GM23338 (cell line): ENCODE measurements around the gene ZMYND8. TPM values are rescaled to one million over a fixed set of nuclear protein-coding genes. Genes with fewer than 3 reads are reported as not detected.

Experiments used
- ATAC-seq: fragments of 200-7000 bp; cut with Tn5 transposase; 3 replicates; pipeline ENCODE4 v1.9.1; 2020
- DNase-seq: peaks from one replicate; pipeline ENCODE4 v3.0.0-alpha.2; 2015; ENCODE audit warnings: low spot score
- H2AFZ ChIP-seq: fragments of 200-600 bp; sonication (generic); 2 replicates; pipeline ENCODE4 v1.8.0; 2016; ENCODE audit warnings: antibody characterized with exemption, mild to moderate bottlenecking, moderate library complexity
- H3F3A ChIP-seq: fragments of 200-600 bp; sonication (generic); replicated peaks from 2 replicates; pipeline ENCODE4 v1.8.0; 2017; ENCODE audit warnings: antibody characterized with exemption, mixed run types, low read depth
- H3K27ac ChIP-seq: fragments of 200-600 bp; sonication (generic); 2 replicates; pipeline ENCODE4 v1.6.1; 2016; ENCODE audit warnings: low read depth
- H3K27me3 ChIP-seq: fragments of 200-600 bp; sonication (generic); 2 replicates; pipeline ENCODE4 v1.8.0; 2016; ENCODE audit warnings: mild to moderate bottlenecking, mixed run types, moderate library complexity; ENCODE audit not compliant: insufficient read depth
- H3K36me3 ChIP-seq: fragments of 200-600 bp; sonication (generic); 2 replicates; pipeline ENCODE4 v1.8.0; 2016; ENCODE audit warnings: mild to moderate bottlenecking; ENCODE audit not compliant: insufficient read depth
- H3K4me1 ChIP-seq: fragments of 200-600 bp; sonication (generic); 2 replicates; pipeline ENCODE4 v1.8.0; 2016; ENCODE audit warnings: mild to moderate bottlenecking, moderate library complexity; ENCODE audit not compliant: insufficient read depth
- H3K4me2 ChIP-seq: fragments of 200-600 bp; sonication (generic); 2 replicates; pipeline ENCODE4 v1.7.1; 2017; ENCODE audit warnings: mixed run types
- H3K4me3 ChIP-seq: fragments of 200-600 bp; sonication (generic); 2 replicates; pipeline ENCODE4 v1.6.1; 2016; ENCODE audit warnings: mixed run types
- H3K79me2 ChIP-seq: fragments of 200-600 bp; sonication (generic); replicated peaks from 2 replicates; pipeline ENCODE4 v1.8.0; 2017; ENCODE audit warnings: mild to moderate bottlenecking; ENCODE audit not compliant: insufficient read depth
- H3K9me2 ChIP-seq: fragments of 200-600 bp; sonication (generic); 2 replicates; pipeline ENCODE4 v1.8.0; 2017; ENCODE audit not compliant: insufficient read depth
- H4K20me1 ChIP-seq: fragments of 200-600 bp; sonication (generic); replicated peaks from 2 replicates; pipeline ENCODE4 v1.8.0; 2017; ENCODE audit warnings: mild to moderate bottlenecking; ENCODE audit not compliant: insufficient read depth
- H3K27ac Mint-ChIP-seq: 2 replicates; pipeline ENCODE4 v1.8.0; 2020; ENCODE audit warnings: inconsistent platforms, mild to moderate bottlenecking, moderate library complexity, mixed read lengths
- H3K27me3 Mint-ChIP-seq: 3 replicates; pipeline ENCODE4 v1.8.0; 2022; ENCODE audit warnings: low read depth, mild to moderate bottlenecking, moderate library complexity, mixed read lengths, inconsistent platforms; ENCODE audit not compliant: insufficient read depth, poor library complexity
- H3K36me3 Mint-ChIP-seq: 3 replicates; pipeline ENCODE4 v1.8.0; 2021; ENCODE audit warnings: low read depth, mild to moderate bottlenecking, inconsistent platforms, moderate library complexity, mixed read lengths
- H3K4me1 Mint-ChIP-seq: 3 replicates; pipeline ENCODE4 v1.8.0; 2020; ENCODE audit warnings: mild to moderate bottlenecking, inconsistent platforms, mixed read lengths
- H3K4me3 Mint-ChIP-seq: 3 replicates; pipeline ENCODE4 v1.8.0; 2021; ENCODE audit warnings: moderate library complexity, mild to moderate bottlenecking, inconsistent platforms, mixed read lengths
- H3K9me3 Mint-ChIP-seq: 3 replicates; pipeline ENCODE4 v1.8.0; 2020; ENCODE audit warnings: moderate library complexity, mild to moderate bottlenecking, inconsistent platforms, mixed read lengths
- CREB1 ChIP-seq: fragments of 250-450 bp; sonication (Bioruptor Pico); IDR thresholded peaks from 2 replicates; pipeline ENCODE4 v1.5.0; 2020; ENCODE audit warnings: low read depth, mild to moderate bottlenecking, moderate library complexity
- EZH2 ChIP-seq: fragments of 200-600 bp; sonication (generic); IDR thresholded peaks from one replicate; pipeline ENCODE4 v1.8.0; 2017; ENCODE audit warnings: antibody characterized with exemption, mild to moderate bottlenecking, low read depth; ENCODE audit not compliant: unreplicated experiment
- EZH2phosphoT487 ChIP-seq: fragments of 200-600 bp; sonication (generic); IDR thresholded peaks from one replicate; pipeline ENCODE4 v1.8.1; 2018; ENCODE audit warnings: antibody characterized with exemption; ENCODE audit not compliant: unreplicated experiment
- JUNB ChIP-seq: IDR thresholded peaks from one replicate; pipeline ENCODE4 v1.6.1; 2016; ENCODE audit warnings: antibody characterized with exemption; ENCODE audit not compliant: unreplicated experiment
- NANOG ChIP-seq: IDR thresholded peaks from 2 replicates; pipeline ENCODE4 v1.6.1; 2016; ENCODE audit warnings: antibody characterized with exemption, borderline replicate concordance
- POLR2AphosphoS5 ChIP-seq: IDR thresholded peaks from 2 replicates; pipeline ENCODE4 v1.6.1; 2016; ENCODE audit warnings: antibody characterized with exemption, low read depth
- STAT1 ChIP-seq: IDR thresholded peaks from one replicate; pipeline ENCODE4 v1.6.1; 2016; ENCODE audit warnings: antibody characterized with exemption; ENCODE audit not compliant: unreplicated experiment
- ZNF114 ChIP-seq: fragments of 250-450 bp; sonication (Bioruptor Pico); IDR thresholded peaks from 2 replicates; pipeline ENCODE4 v1.5.0; 2020; ENCODE audit warnings: mild to moderate bottlenecking, moderate library complexity
- ZNF331 ChIP-seq: fragments of 250-450 bp; sonication (Bioruptor Pico); IDR thresholded peaks from 2 replicates; pipeline ENCODE4 v1.5.0; 2020; ENCODE audit warnings: low read depth, mild to moderate bottlenecking, moderate library complexity
- polyA plus RNA-seq: library from polyadenylated mRNA; unstranded; fragments of >200 nt; fragmentation: Nextera tagmentation; extraction: Ambion mirVana; gene quantifications from 2 replicates; pipeline ENCODE4 v1.2.1, GENCODE V29; 2016
- total RNA-seq: library from RNA; depleted of rRNA; stranded (reverse); fragments of >200 nt; shearing (Covaris generic); gene quantifications from 2 replicates; pipeline ENCODE4 v1.2.3, GENCODE V29; 2014
- TF ChIP-seq, protein P1 (sequence below): IDR thresholded peaks from one replicate; pipeline ENCODE4 v1.6.1; 2018; ENCODE audit warnings: antibody characterized with exemption; ENCODE audit not compliant: unreplicated experiment
- TF ChIP-seq, protein P2 (sequence below): IDR thresholded peaks from 2 replicates; pipeline ENCODE4 v1.6.1; 2016; ENCODE audit warnings: antibody characterized with exemption
- TF ChIP-seq, protein P3 (sequence below): fragments of 250-450 bp; sonication (Bioruptor Pico); IDR thresholded peaks from 2 replicates; pipeline ENCODE4 v1.5.0; 2020; ENCODE audit warnings: mild to moderate bottlenecking, moderate library complexity
- TF ChIP-seq, protein P4 (sequence below), 2 experiments: fragments of 200-600 bp in 1 of 2; sonication (generic) in 1 of 2; conservative IDR thresholded peaks; 2 replicates each; pipeline versions ENCODE4 v1.5.1 to v1.6.1; 2016 to 2017; ENCODE audit warnings: antibody characterized with exemption in 2 of 2, low read depth in 2 of 2, mild to moderate bottlenecking in 2 of 2, moderate library complexity in 1 of 2

The ZMYND8 gene
- total and polyA plus RNA-seq, 2 experiments from 2014 or later, result 70.9 to 128 TPM

DNA sequence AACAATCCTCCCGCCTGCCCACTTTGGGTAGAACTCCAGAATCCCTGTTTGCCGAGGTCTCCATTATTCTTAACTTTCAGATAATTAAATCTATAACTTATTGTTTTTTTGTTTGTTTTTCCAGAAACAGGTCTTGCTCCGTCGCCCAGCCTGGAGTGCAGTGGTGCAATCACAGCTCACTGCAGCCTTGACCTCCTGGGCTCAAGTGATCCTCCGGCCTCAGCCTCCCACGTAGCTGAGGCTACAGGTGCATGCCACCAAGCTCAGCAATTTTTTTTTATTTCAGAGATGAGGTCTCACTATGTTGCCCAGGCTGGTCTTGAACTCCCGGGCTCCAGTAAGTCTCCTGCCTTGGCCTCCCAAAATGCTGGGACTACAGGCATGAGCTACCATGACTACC lies 28.8 kb downstream of the ZMYND8 start:
- H3K9me3 Mint-ChIP-seq, result no peaks in the 10 kb centered on the region
- no peaks in the 10 kb centered on the region for H3K27me3 ChIP-seq
- H3K36me3 Mint-ChIP-seq, result peaks cover 76% of the 10 kb centered on the region
- peaks cover 21% of the 10 kb centered on the region for H4K20me1 ChIP-seq
- peaks cover 65% of the 10 kb centered on the region for H3K4me1 Mint-ChIP-seq
- peaks cover 63% of the 10 kb centered on the region for H3K4me1 ChIP-seq
- H3K27ac Mint-ChIP-seq, result peak overlapping the region; percentile 19; the same call in 1 of the 2 replicates
- peaks cover 100% of the 10 kb centered on the region for H3K79me2 ChIP-seq
- H3K27me3 Mint-ChIP-seq, result peaks cover 20% of the 10 kb centered on the region
- H2AFZ ChIP-seq, result no peak overlapping the region
- H3F3A ChIP-seq, result peaks cover 33% of the 10 kb centered on the region
- H3K9me2 ChIP-seq, result no peaks in the 10 kb centered on the region
- ATAC-seq (no peak), DNase-seq (no peak)
- H3K4me2 ChIP-seq, result no peak overlapping the region
- TF ChIP-seq, protein P1, sequence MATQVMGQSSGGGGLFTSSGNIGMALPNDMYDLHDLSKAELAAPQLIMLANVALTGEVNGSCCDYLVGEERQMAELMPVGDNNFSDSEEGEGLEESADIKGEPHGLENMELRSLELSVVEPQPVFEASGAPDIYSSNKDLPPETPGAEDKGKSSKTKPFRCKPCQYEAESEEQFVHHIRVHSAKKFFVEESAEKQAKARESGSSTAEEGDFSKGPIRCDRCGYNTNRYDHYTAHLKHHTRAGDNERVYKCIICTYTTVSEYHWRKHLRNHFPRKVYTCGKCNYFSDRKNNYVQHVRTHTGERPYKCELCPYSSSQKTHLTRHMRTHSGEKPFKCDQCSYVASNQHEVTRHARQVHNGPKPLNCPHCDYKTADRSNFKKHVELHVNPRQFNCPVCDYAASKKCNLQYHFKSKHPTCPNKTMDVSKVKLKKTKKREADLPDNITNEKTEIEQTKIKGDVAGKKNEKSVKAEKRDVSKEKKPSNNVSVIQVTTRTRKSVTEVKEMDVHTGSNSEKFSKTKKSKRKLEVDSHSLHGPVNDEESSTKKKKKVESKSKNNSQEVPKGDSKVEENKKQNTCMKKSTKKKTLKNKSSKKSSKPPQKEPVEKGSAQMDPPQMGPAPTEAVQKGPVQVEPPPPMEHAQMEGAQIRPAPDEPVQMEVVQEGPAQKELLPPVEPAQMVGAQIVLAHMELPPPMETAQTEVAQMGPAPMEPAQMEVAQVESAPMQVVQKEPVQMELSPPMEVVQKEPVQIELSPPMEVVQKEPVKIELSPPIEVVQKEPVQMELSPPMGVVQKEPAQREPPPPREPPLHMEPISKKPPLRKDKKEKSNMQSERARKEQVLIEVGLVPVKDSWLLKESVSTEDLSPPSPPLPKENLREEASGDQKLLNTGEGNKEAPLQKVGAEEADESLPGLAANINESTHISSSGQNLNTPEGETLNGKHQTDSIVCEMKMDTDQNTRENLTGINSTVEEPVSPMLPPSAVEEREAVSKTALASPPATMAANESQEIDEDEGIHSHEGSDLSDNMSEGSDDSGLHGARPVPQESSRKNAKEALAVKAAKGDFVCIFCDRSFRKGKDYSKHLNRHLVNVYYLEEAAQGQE, result no peak
- no peak for TF ChIP-seq CREB1 (CRISPR knock-in tag)
- TF ChIP-seq, protein P2, sequence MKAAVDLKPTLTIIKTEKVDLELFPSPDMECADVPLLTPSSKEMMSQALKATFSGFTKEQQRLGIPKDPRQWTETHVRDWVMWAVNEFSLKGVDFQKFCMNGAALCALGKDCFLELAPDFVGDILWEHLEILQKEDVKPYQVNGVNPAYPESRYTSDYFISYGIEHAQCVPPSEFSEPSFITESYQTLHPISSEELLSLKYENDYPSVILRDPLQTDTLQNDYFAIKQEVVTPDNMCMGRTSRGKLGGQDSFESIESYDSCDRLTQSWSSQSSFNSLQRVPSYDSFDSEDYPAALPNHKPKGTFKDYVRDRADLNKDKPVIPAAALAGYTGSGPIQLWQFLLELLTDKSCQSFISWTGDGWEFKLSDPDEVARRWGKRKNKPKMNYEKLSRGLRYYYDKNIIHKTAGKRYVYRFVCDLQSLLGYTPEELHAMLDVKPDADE, result no peak
- TF ChIP-seq, protein P3, sequence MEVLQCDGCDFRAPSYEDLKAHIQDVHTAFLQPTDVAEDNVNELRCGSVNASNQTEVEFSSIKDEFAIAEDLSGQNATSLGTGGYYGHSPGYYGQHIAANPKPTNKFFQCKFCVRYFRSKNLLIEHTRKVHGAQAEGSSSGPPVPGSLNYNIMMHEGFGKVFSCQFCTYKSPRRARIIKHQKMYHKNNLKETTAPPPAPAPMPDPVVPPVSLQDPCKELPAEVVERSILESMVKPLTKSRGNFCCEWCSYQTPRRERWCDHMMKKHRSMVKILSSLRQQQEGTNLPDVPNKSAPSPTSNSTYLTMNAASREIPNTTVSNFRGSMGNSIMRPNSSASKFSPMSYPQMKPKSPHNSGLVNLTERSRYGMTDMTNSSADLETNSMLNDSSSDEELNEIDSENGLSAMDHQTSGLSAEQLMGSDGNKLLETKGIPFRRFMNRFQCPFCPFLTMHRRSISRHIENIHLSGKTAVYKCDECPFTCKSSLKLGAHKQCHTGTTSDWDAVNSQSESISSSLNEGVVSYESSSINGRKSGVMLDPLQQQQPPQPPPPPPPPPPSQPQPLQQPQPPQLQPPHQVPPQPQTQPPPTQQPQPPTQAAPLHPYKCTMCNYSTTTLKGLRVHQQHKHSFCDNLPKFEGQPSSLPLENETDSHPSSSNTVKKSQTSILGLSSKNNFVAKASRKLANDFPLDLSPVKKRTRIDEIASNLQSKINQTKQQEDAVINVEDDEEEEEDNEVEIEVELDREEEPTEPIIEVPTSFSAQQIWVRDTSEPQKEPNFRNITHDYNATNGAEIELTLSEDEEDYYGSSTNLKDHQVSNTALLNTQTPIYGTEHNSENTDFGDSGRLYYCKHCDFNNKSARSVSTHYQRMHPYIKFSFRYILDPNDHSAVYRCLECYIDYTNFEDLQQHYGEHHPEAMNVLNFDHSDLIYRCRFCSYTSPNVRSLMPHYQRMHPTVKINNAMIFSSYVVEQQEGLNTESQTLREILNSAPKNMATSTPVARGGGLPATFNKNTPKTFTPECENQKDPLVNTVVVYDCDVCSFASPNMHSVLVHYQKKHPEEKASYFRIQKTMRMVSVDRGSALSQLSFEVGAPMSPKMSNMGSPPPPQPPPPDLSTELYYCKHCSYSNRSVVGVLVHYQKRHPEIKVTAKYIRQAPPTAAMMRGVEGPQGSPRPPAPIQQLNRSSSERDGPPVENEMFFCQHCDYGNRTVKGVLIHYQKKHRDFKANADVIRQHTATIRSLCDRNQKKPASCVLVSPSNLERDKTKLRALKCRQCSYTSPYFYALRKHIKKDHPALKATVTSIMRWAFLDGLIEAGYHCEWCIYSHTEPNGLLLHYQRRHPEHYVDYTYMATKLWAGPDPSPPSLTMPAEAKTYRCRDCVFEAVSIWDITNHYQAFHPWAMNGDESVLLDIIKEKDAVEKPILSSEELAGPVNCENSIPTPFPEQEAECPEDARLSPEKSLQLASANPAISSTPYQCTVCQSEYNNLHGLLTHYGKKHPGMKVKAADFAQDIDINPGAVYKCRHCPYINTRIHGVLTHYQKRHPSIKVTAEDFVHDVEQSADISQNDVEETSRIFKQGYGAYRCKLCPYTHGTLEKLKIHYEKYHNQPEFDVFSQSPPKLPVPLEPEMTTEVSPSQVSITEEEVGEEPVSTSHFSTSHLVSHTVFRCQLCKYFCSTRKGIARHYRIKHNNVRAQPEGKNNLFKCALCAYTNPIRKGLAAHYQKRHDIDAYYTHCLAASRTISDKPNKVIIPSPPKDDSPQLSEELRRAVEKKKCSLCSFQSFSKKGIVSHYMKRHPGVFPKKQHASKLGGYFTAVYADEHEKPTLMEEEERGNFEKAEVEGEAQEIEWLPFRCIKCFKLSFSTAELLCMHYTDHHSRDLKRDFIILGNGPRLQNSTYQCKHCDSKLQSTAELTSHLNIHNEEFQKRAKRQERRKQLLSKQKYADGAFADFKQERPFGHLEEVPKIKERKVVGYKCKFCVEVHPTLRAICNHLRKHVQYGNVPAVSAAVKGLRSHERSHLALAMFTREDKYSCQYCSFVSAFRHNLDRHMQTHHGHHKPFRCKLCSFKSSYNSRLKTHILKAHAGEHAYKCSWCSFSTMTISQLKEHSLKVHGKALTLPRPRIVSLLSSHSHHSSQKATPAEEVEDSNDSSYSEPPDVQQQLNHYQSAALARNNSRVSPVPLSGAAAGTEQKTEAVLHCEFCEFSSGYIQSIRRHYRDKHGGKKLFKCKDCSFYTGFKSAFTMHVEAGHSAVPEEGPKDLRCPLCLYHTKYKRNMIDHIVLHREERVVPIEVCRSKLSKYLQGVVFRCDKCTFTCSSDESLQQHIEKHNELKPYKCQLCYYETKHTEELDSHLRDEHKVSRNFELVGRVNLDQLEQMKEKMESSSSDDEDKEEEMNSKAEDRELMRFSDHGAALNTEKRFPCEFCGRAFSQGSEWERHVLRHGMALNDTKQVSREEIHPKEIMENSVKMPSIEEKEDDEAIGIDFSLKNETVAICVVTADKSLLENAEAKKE (CRISPR knock-in tag), result no peak
- TF ChIP-seq EZH2, result no peak
- no peak for TF ChIP-seq STAT1
- TF ChIP-seq NANOG, result no peak
- TF ChIP-seq EZH2phosphoT487, result no peak
- TF ChIP-seq JUNB, result no peak
- no peak for TF ChIP-seq ZNF114 (CRISPR knock-in tag)
- no peak for TF ChIP-seq ZNF331 (CRISPR knock-in tag)
- no peak for TF ChIP-seq POLR2AphosphoS5
- TF ChIP-seq, protein P4, sequence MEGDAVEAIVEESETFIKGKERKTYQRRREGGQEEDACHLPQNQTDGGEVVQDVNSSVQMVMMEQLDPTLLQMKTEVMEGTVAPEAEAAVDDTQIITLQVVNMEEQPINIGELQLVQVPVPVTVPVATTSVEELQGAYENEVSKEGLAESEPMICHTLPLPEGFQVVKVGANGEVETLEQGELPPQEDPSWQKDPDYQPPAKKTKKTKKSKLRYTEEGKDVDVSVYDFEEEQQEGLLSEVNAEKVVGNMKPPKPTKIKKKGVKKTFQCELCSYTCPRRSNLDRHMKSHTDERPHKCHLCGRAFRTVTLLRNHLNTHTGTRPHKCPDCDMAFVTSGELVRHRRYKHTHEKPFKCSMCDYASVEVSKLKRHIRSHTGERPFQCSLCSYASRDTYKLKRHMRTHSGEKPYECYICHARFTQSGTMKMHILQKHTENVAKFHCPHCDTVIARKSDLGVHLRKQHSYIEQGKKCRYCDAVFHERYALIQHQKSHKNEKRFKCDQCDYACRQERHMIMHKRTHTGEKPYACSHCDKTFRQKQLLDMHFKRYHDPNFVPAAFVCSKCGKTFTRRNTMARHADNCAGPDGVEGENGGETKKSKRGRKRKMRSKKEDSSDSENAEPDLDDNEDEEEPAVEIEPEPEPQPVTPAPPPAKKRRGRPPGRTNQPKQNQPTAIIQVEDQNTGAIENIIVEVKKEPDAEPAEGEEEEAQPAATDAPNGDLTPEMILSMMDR (conservative IDR thresholded peaks at IDR 0.05; ENCODE audit: low read depth in 2 of 2), result no peak
- peak overlapping the region; percentile 60; the same call in 1 of the 2 replicates for H3K27ac ChIP-seq
- no peak overlapping the region for H3K4me3 ChIP-seq
- peaks cover 8% of the 10 kb centered on the region for H3K36me3 ChIP-seq
- H3K4me3 Mint-ChIP-seq, result no peak overlapping the region
